Activated T-helper 1 cell treated with anti-CD3 and anti-CD28 coated beads, Interleukin-2, amount 50 U/mL, for 16 hours (primary cell): ENCODE data around the gene SYNGAP1.
"Not testable (repeated sequence)": the region's sequence is repeated elsewhere in the genome, so short reads cannot be mapped to it uniquely, and the experiment has no call there.

Experiments used
- DNase-seq, 2 donors: peaks; one replicate each; pipeline ENCODE4 v3.0.0-alpha.2; 2020; ENCODE audit warnings: low read depth in 1 of 2, low spot score in 1 of 2

SYNGAP1 gene

GRCh38 chr6:33466075-33466735 lies 46.3 kb downstream of the SYNGAP1 start:
- no peak for DNase-seq

- no peak for DNase-seq
Observed at GRCh38 chr6:33467091-33467490, 47.2 kb downstream of the SYNGAP1 start.

- DNase-seq, result no peak
Observed at GRCh38 chr6:33469661-33470060, 49.8 kb downstream of the SYNGAP1 start.

- no peak for DNase-seq
Observed at GRCh38 chr6:33477864-33478263, 58.0 kb downstream of the SYNGAP1 start.

GRCh38 chr6:33481192-33481591 lies 61.3 kb downstream of the SYNGAP1 start:
- DNase-seq, result no peak

- not testable (repeated sequence) for DNase-seq
Observed at GRCh38 chr6:33482620-33483019, 62.8 kb downstream of the SYNGAP1 start.

- DNase-seq, result no peak
Observed at GRCh38 chr6:33483678-33484077, 63.8 kb downstream of the SYNGAP1 start.

GRCh38 chr6:33484673-33485262 lies 64.9 kb downstream of the SYNGAP1 start:
- not testable (repeated sequence) for DNase-seq

- DNase-seq, result not testable (repeated sequence)
Observed at GRCh38 chr6:33485680-33486079, 65.8 kb downstream of the SYNGAP1 start.

GRCh38 chr6:33488339-33488738 lies 68.5 kb downstream of the SYNGAP1 start:
- no peak for DNase-seq

- DNase-seq, result no peak
Observed at GRCh38 chr6:33490198-33490597, 70.3 kb downstream of the SYNGAP1 start.

GRCh38 chr6:33490621-33491020 lies 70.8 kb downstream of the SYNGAP1 start:
- no peak for DNase-seq

- DNase-seq, result no peak
Observed at GRCh38 chr6:33492093-33492492, 72.2 kb downstream of the SYNGAP1 start.

GRCh38 chr6:33497157-33497556 lies 77.3 kb downstream of the SYNGAP1 start:
- DNase-seq, result no peak

GRCh38 chr6:33502486-33502885 lies 82.6 kb downstream of the SYNGAP1 start:
- no peak for DNase-seq

- DNase-seq, result no peak
Observed at GRCh38 chr6:33504486-33504885, 84.6 kb downstream of the SYNGAP1 start.
